ENCODE data around the gene AIF1L. TPM values are rescaled to one million over a fixed set of nuclear protein-coding genes. Genes with fewer than 3 reads are reported as not detected.

AIF1L gene
- total and polyA plus RNA-seq, 3 donors from 2014 or later: 8.3 to 24.6 (median 14.9) TPM

GRCh38 chr9:131067625-131068024, 28.7 kb upstream of the AIF1L start:
- no peaks in the 10 kb centered on the region for H3K36me3 ChIP-seq (ENCODE audit: low read depth, missing control alignments)
- intact Hi-C loops (cut with DNase I; ENCODE audit: low total_unique reads): no loop called here
- H3K27me3 ChIP-seq: no peaks in the 10 kb centered on the region
- no peak overlapping the region for H3K4me3 ChIP-seq
- no peaks in the 10 kb centered on the region for H3K9me3 ChIP-seq
- DNase-seq: no peak
- 72% methylated on average over 9 of the region's 9 CpGs; no CpG with 5 or more reads in 1 of the 2 donors for WGBS, 2 donors
- no peaks in the 10 kb centered on the region for H3K4me1 ChIP-seq
- TF ChIP-seq POLR2A (IDR thresholded peaks at IDR 0.05): no peak
- TF ChIP-seq CTCF (IDR thresholded peaks at IDR 0.05): no peak
- H3K27ac ChIP-seq: no peak overlapping the region

GRCh38 chr9:131068076-131068816, 28.1 kb upstream of the AIF1L start:
- intact Hi-C loops (cut with DNase I; ENCODE audit: low total_unique reads): no loop called here
- Histone ChIP-seq H3K4me1 (no peaks in the 10 kb centered on the region), H3K4me3 (no peak overlapping the region), H3K27me3 (no peaks in the 10 kb centered on the region), H3K36me3 (ENCODE audit: low read depth, missing control alignments) (no peaks in the 10 kb centered on the region), H3K9me3 (no peaks in the 10 kb centered on the region), H3K27ac (no peak overlapping the region)
- WGBS, 2 donors: 52 to 67% methylated on average over 5 to 13 of the region's 14 CpGs
- DNase-seq: no peak
- no peak for TF ChIP-seq CTCF (IDR thresholded peaks at IDR 0.05)
- TF ChIP-seq POLR2A (IDR thresholded peaks at IDR 0.05): no peak

GRCh38 chr9:131069699-131070098, 26.6 kb upstream of the AIF1L start:
- Histone ChIP-seq H3K4me1 (no peaks in the 10 kb centered on the region), H3K9me3 (no peaks in the 10 kb centered on the region), H3K36me3 (ENCODE audit: low read depth, missing control alignments) (no peaks in the 10 kb centered on the region), H3K27ac (no peak overlapping the region), H3K4me3 (no peak overlapping the region), H3K27me3 (no peaks in the 10 kb centered on the region)
- no peak for DNase-seq
- WGBS, 2 donors: 95 to 100% methylated on average over 9 to 15 of the region's 15 CpGs
- no peak for TF ChIP-seq CTCF (IDR thresholded peaks at IDR 0.05)
- no peak for TF ChIP-seq POLR2A (IDR thresholded peaks at IDR 0.05)
- intact Hi-C loops (cut with DNase I; ENCODE audit: low total_unique reads): no loop called here

- intact Hi-C loops (cut with DNase I; ENCODE audit: low total_unique reads): no loop called here
- no peak overlapping the region for H3K4me3 ChIP-seq
- no peaks in the 10 kb centered on the region for H3K27me3 ChIP-seq
- no peaks in the 10 kb centered on the region for H3K4me1 ChIP-seq
- no peak overlapping the region for H3K27ac ChIP-seq
- no peak for DNase-seq
- WGBS, 2 donors: 86 to 89% methylated on average over 8 to 14 of the region's 16 CpGs
- H3K36me3 ChIP-seq (ENCODE audit: low read depth, missing control alignments): no peaks in the 10 kb centered on the region
- no peak for TF ChIP-seq CTCF (IDR thresholded peaks at IDR 0.05)
- TF ChIP-seq POLR2A (IDR thresholded peaks at IDR 0.05): no peak
- H3K9me3 ChIP-seq: no peaks in the 10 kb centered on the region
Measured at GRCh38 chr9:131072107-131072870, 24.0 kb upstream of the AIF1L start.
